Natural killer cell (primary cell): ENCODE results near the gene CHST7. TPM values are rescaled to one million over a fixed set of nuclear protein-coding genes. Genes with fewer than 3 reads are reported as not detected.

Source experiments
- ATAC-seq, 3 donors: fragments of 150-1000 bp in 2 of 3; fragments of 200-7000 bp in 1 of 3; cut with Tn5 transposase; 1 replicate in 1 of 3; 2 replicates in 2 of 3; pipeline ENCODE4 v1.10.0; 2021; ENCODE audit warnings: mild to moderate bottlenecking in 2 of 3, moderate library complexity in 2 of 3
- DNase-seq, 2 donors: peaks; one replicate each; pipeline versions ENCODE4 v3.0.0 to v3.0.0-alpha.2; 2013 to 2021; ENCODE audit warnings: mixed read lengths in 1 of 2
- H3K27ac ChIP-seq: one replicate; pipeline ENCODE4 v1.5.1; 2013; ENCODE audit warnings: mild to moderate bottlenecking, low read length
- H3K27me3 ChIP-seq: one replicate; pipeline ENCODE4 v1.6.1; 2013; ENCODE audit warnings: low read length; ENCODE audit not compliant: control insufficient read depth, insufficient read depth
- H3K36me3 ChIP-seq: one replicate; pipeline ENCODE4 v1.6.1; 2013; ENCODE audit warnings: low read length; ENCODE audit not compliant: control insufficient read depth, insufficient read depth
- H3K4me1 ChIP-seq: one replicate; pipeline ENCODE4 v1.6.1; 2013; ENCODE audit warnings: low read length; ENCODE audit not compliant: control insufficient read depth, insufficient read depth
- H3K4me3 ChIP-seq: one replicate; pipeline ENCODE4 v1.5.1; 2013; ENCODE audit warnings: low read length
- H3K9me3 ChIP-seq: one replicate; pipeline ENCODE4 v1.6.1; 2013; ENCODE audit warnings: low read length; ENCODE audit not compliant: control insufficient read depth, insufficient read depth
- H3K27ac Mint-ChIP-seq, 2 donors: one replicate each; pipeline ENCODE4 v1.8.0; 2022; ENCODE audit warnings: mild to moderate bottlenecking in 2 of 2, mixed read lengths in 2 of 2, moderate library complexity in 1 of 2
- H3K27me3 Mint-ChIP-seq, 2 donors: one replicate each; pipeline ENCODE4 v1.8.0; 2022; ENCODE audit warnings: low read depth in 2 of 2, mixed read lengths in 2 of 2
- H3K36me3 Mint-ChIP-seq: one replicate; pipeline ENCODE4 v1.8.0; 2022; ENCODE audit warnings: mixed read lengths
- H3K4me1 Mint-ChIP-seq, 2 donors: one replicate each; pipeline ENCODE4 v1.8.0; 2022; ENCODE audit warnings: mixed read lengths in 2 of 2
- H3K4me3 Mint-ChIP-seq: one replicate; pipeline ENCODE4 v1.8.0; 2022; ENCODE audit warnings: mild to moderate bottlenecking, moderate library complexity, mixed read lengths
- H3K9me3 Mint-ChIP-seq, 2 donors: one replicate each; pipeline ENCODE4 v1.8.0; 2022; ENCODE audit warnings: mixed read lengths in 2 of 2
- CTCF ChIP-seq: fragments of 200-600 bp; IDR thresholded peaks from one replicate; pipeline ENCODE4 v1.8.0; 2022; ENCODE audit warnings: antibody characterized with exemption
- WGBS: methylation state at CpG from one replicate; pipeline ENCODE4 v1.1.7; 2013; ENCODE audit warnings: missing lambda C conversion rate; ENCODE audit not compliant: insufficient coverage; 5-methylcytosine and 5-hydroxymethylcytosine counted together
- intact Hi-C: fragments of 100-400 bp; cut with micrococcal nuclease; formaldehyde crosslinking; loops from one replicate; pipeline ENCODE4 v1.14.2; 2022
- total RNA-seq, 4 donors: library from RNA; stranded (reverse); fragments of 120-200 nt in 1 of 4; gene quantifications; one replicate each; pipeline versions ENCODE4 v1.2.3 to v1.2.4, GENCODE V29; 2013 to 2022

CHST7 gene
- total RNA-seq, 3 donors from 2014 or later (not counting 1 experiment from before 2014, with no cell fraction given): 8.7 to 15.9 (median 11.8) TPM

- WGBS: no CpG with 5 or more reads among the region's 3 CpGs
- H3K27ac Mint-ChIP-seq: no peak overlapping the region
- Histone ChIP-seq H3K27me3 (no peaks in the 10 kb centered on the region), H3K27ac (no peak overlapping the region), H3K36me3 (no peaks in the 10 kb centered on the region), H3K4me3 (no peak overlapping the region), H3K4me1 (peaks cover 4% of the 10 kb centered on the region), H3K9me3 (no peaks in the 10 kb centered on the region)
- H3K36me3 Mint-ChIP-seq: no peaks in the 10 kb centered on the region
- ATAC-seq: no peak
- no peak for DNase-seq
- intact Hi-C loops: no loop called here
- peaks cover 7 to 8% of the 10 kb centered on the region in 2 donors for H3K4me1 Mint-ChIP-seq
- TF ChIP-seq CTCF: no peak
- H3K27me3 Mint-ChIP-seq: peaks cover 2 to 41% of the 10 kb centered on the region in 2 donors
- H3K4me3 Mint-ChIP-seq: no peak overlapping the region
- no peaks in the 10 kb centered on the region for H3K9me3 Mint-ChIP-seq
Observed at GRCh38 chrX:46643636-46644035, 70.1 kb downstream of the CHST7 start.

GRCh38 chrX:46645614-46646013, 72.0 kb downstream of the CHST7 start:
- ATAC-seq (no peak), DNase-seq (no peak)
- no peaks in the 10 kb centered on the region for H3K9me3 ChIP-seq
- 80% methylated on average over 2 of the region's 4 CpGs for WGBS
- no peaks in the 10 kb centered on the region for H3K36me3 ChIP-seq
- Mint-ChIP-seq H3K27me3 (peaks cover 2 to 55% of the 10 kb centered on the region in 2 donors), H3K4me1 (peaks cover 7 to 8% of the 10 kb centered on the region in 2 donors), H3K9me3 (no peaks in the 10 kb centered on the region), H3K36me3 (no peaks in the 10 kb centered on the region), H3K4me3 (no peak overlapping the region), H3K27ac (no peak overlapping the region)
- intact Hi-C loops: no loop called here
- no peak overlapping the region for H3K4me3 ChIP-seq
- no peak for TF ChIP-seq CTCF
- H3K4me1 ChIP-seq: peaks cover 4% of the 10 kb centered on the region
- H3K27ac ChIP-seq: no peak overlapping the region
- H3K27me3 ChIP-seq: no peaks in the 10 kb centered on the region

GRCh38 chrX:46647251-46647650, 73.7 kb downstream of the CHST7 start:
- no peak overlapping the region for H3K27ac Mint-ChIP-seq
- H3K4me1 ChIP-seq: peaks cover 2% of the 10 kb centered on the region
- H3K4me1 Mint-ChIP-seq: peaks cover under 1 to 2% of the 10 kb centered on the region in 2 donors
- H3K27ac ChIP-seq: no peak overlapping the region
- no peak for TF ChIP-seq CTCF
- no peaks in the 10 kb centered on the region for H3K9me3 Mint-ChIP-seq
- ATAC-seq (no peak), DNase-seq (no peak)
- intact Hi-C loops: no loop called here
- H3K27me3 ChIP-seq: no peaks in the 10 kb centered on the region
- H3K27me3 Mint-ChIP-seq: peaks cover 2 to 40% of the 10 kb centered on the region in 2 donors
- no peaks in the 10 kb centered on the region for H3K9me3 ChIP-seq
- H3K36me3 ChIP-seq: no peaks in the 10 kb centered on the region
- WGBS: 95% methylated on average over 5 of the region's 5 CpGs
- no peak overlapping the region for H3K4me3 ChIP-seq
- no peak overlapping the region for H3K4me3 Mint-ChIP-seq
- no peaks in the 10 kb centered on the region for H3K36me3 Mint-ChIP-seq

Other genes starting within 250 kb of the CHST7 start
- 1 to 10 TPM; 2.5 to 5.3 (median 3.4) TPM for gene ZNF674, start 28.3 kb upstream of the CHST7 start, total RNA-seq
- 1 to 10 TPM in 1 of 3 donors, under 1 TPM in 2; 0.39 to 1.1 (median 0.75) TPM for gene SLC9A7, start 185.4 kb downstream of the CHST7 start, total RNA-seq